Activated naive CD4-positive, alpha-beta T cell treated with anti-CD3 and anti-CD28 coated beads, Interleukin-2, amount 50 U/mL, for 16 hours (primary cell): Measurements from ENCODE around the gene TXNDC16.
"Not testable (repeated sequence)": the region's sequence is repeated elsewhere in the genome, so short reads cannot be mapped to it uniquely, and the experiment has no call there.

Source experiments
- DNase-seq: peaks from one replicate; pipeline ENCODE4 v3.0.0-alpha.2; 2020

TXNDC16 gene

GRCh38 chr14:52538623-52539022 is 13.7 kb downstream of the TXNDC16 start:
- DNase-seq: no peak

- no peak for DNase-seq
Observed at GRCh38 chr14:52536269-52536668, 16.0 kb downstream of the TXNDC16 start.

GRCh38 chr14:52531481-52531880 is 20.8 kb downstream of the TXNDC16 start:
- DNase-seq: no peak

- no peak for DNase-seq
Observed at GRCh38 chr14:52527052-52527451, 25.3 kb downstream of the TXNDC16 start.

- no peak for DNase-seq
Observed at GRCh38 chr14:52522581-52523345, 29.5 kb downstream of the TXNDC16 start.

- no peak for DNase-seq
Observed at GRCh38 chr14:52522033-52522432, 30.3 kb downstream of the TXNDC16 start.

- DNase-seq: no peak
Observed at GRCh38 chr14:52514046-52514811, 38.1 kb downstream of the TXNDC16 start.

GRCh38 chr14:52513249-52513648 is 39.1 kb downstream of the TXNDC16 start:
- no peak for DNase-seq

GRCh38 chr14:52494444-52494843 is 57.9 kb downstream of the TXNDC16 start:
- DNase-seq: no peak

GRCh38 chr14:52485350-52485960 is 66.8 kb downstream of the TXNDC16 start:
- DNase-seq: no peak

GRCh38 chr14:52481864-52482263 is 70.4 kb downstream of the TXNDC16 start:
- DNase-seq: no peak

- DNase-seq: no peak
Observed at GRCh38 chr14:52473557-52473956, 78.7 kb downstream of the TXNDC16 start.

GRCh38 chr14:52472728-52473127 is 79.6 kb downstream of the TXNDC16 start:
- DNase-seq: no peak

- DNase-seq: not testable (repeated sequence)
Observed at GRCh38 chr14:52472251-52472650, 80.1 kb downstream of the TXNDC16 start.

- no peak for DNase-seq
Observed at GRCh38 chr14:52467515-52468266, 84.6 kb downstream of the TXNDC16 start.

GRCh38 chr14:52464175-52464574 is 88.1 kb downstream of the TXNDC16 start:
- DNase-seq: no peak

GRCh38 chr14:52463375-52463774 is 88.9 kb downstream of the TXNDC16 start:
- DNase-seq: no peak

- DNase-seq: no peak
Observed at GRCh38 chr14:52461721-52462120, 90.6 kb downstream of the TXNDC16 start.

GRCh38 chr14:52458721-52459085 is 93.6 kb downstream of the TXNDC16 start:
- no peak for DNase-seq

GRCh38 chr14:52457411-52457810 is 94.9 kb downstream of the TXNDC16 start:
- DNase-seq: no peak

- DNase-seq: no peak
Observed at GRCh38 chr14:52455291-52456088, 96.8 kb downstream of the TXNDC16 start.

GRCh38 chr14:52447236-52447635 is 105.1 kb downstream of the TXNDC16 start:
- DNase-seq: no peak
